Measurements from ENCODE around the gene MRGPRX2. TPM values are rescaled to one million over a fixed set of nuclear protein-coding genes. Genes with fewer than 3 reads are reported as not detected.
A peak's percentile ranks its signal among the peaks of the same experiment; 100 is the strongest.

Gene MRGPRX2
- total RNA-seq, 1 donor from 2014 or later = not detected

- peaks cover 35% of the 10 kb centered on the region for H3K27me3 Mint-ChIP-seq (ENCODE audit: low read depth)
- H3K4me1 Mint-ChIP-seq = no peaks in the 10 kb centered on the region
- H3K36me3 Mint-ChIP-seq (ENCODE audit: low read depth) = no peaks in the 10 kb centered on the region
- DNase-seq (ENCODE audit: low read depth, low spot score) = peak; percentile 83
- no peak overlapping the region for H3K27ac Mint-ChIP-seq (ENCODE audit: unreplicated experiment)
- H3K9me3 Mint-ChIP-seq = no peaks in the 10 kb centered on the region
- TF ChIP-seq, protein P1, sequence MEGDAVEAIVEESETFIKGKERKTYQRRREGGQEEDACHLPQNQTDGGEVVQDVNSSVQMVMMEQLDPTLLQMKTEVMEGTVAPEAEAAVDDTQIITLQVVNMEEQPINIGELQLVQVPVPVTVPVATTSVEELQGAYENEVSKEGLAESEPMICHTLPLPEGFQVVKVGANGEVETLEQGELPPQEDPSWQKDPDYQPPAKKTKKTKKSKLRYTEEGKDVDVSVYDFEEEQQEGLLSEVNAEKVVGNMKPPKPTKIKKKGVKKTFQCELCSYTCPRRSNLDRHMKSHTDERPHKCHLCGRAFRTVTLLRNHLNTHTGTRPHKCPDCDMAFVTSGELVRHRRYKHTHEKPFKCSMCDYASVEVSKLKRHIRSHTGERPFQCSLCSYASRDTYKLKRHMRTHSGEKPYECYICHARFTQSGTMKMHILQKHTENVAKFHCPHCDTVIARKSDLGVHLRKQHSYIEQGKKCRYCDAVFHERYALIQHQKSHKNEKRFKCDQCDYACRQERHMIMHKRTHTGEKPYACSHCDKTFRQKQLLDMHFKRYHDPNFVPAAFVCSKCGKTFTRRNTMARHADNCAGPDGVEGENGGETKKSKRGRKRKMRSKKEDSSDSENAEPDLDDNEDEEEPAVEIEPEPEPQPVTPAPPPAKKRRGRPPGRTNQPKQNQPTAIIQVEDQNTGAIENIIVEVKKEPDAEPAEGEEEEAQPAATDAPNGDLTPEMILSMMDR (conservative IDR thresholded peaks at IDR 0.05) = peak; percentile 96
- H3K4me3 Mint-ChIP-seq = no peak overlapping the region
Measured at GRCh38 chr11:19076744-19077589, 16.4 kb upstream of the MRGPRX2 start.

DNA sequence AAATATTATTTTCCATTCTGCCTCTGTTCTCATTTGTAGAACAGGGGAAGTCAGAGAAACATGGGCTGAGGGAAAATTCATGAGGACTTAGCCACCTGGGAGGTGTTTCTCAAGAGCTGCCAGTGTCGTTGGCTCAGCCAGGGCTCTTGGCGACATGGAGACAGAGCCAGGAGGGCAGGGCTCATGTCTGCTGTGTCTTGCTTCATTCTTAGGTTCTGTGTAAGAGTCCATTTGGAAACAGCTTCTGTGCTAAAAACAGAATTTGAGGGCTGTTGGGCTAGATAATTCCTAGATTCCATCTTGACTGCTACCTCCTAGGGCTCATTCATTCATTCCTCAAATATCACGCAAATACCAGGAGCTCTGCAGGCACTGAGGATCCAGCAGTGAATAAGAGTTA, 15.1 kb upstream of the MRGPRX2 start:
- H3K27me3 Mint-ChIP-seq (ENCODE audit: low read depth) = peaks cover 35% of the 10 kb centered on the region
- no peaks in the 10 kb centered on the region for H3K36me3 Mint-ChIP-seq (ENCODE audit: low read depth)
- TF ChIP-seq, protein P1 (conservative IDR thresholded peaks at IDR 0.05) = no peak
- H3K4me3 Mint-ChIP-seq = no peak overlapping the region
- H3K27ac Mint-ChIP-seq (ENCODE audit: unreplicated experiment) = no peak overlapping the region
- no peaks in the 10 kb centered on the region for H3K9me3 Mint-ChIP-seq
- DNase-seq (ENCODE audit: low read depth, low spot score) = no peak
- H3K4me1 Mint-ChIP-seq = peaks cover 4% of the 10 kb centered on the region

DNA sequence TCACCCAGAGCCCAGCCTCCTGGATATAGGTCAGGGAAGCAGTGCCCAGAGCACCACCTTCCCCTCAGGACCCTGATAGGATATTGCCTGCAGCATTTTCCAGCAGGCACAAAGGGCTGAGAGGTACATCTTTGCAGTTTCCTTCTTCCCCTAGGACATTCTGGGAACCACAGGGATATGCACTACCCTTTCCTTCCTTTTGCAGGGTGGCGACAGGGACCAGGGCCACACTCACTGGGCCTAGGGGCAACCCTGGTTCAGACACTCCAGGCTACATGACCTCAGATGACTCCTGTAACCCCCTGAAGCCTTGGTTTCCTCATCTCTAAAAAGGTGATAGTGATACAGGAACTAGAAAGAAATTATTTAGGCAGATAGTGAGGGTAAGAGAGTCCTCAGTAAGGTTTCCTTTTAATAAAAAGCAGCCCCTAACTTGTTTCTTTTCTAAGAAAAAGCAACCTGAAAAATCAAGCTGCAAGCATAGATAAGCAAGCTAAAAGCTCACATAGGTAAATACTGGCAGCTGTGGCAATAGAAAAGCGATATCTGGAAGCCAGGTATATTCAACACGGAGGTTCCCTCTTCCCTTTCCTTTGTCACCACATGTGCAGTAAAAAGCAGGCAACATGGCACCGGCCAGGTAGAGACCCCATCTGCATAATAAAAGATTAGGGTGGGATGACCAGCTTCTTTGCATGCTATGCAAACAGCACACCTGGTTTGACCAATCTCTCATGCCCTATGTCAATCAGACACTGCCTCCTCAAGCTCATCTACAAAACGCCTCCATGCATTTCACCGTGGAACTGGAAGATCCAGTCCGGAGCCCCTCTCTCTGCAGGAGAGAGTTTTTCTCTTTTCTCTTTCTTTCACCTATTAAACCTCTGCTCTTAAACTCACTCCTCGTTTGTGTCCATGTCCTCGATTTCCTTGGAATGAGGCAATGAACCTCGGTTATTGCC, 13.2 kb upstream of the MRGPRX2 start:
- TF ChIP-seq, protein P1 (conservative IDR thresholded peaks at IDR 0.05) = no peak
- no peak overlapping the region for H3K27ac Mint-ChIP-seq (ENCODE audit: unreplicated experiment)
- H3K4me3 Mint-ChIP-seq = no peak overlapping the region
- no peaks in the 10 kb centered on the region for H3K36me3 Mint-ChIP-seq (ENCODE audit: low read depth)
- no peak for DNase-seq (ENCODE audit: low read depth, low spot score)
- H3K27me3 Mint-ChIP-seq (ENCODE audit: low read depth) = peaks cover 38% of the 10 kb centered on the region
- peaks cover 4% of the 10 kb centered on the region for H3K4me1 Mint-ChIP-seq
- no peaks in the 10 kb centered on the region for H3K9me3 Mint-ChIP-seq

- TF ChIP-seq, protein P1 (conservative IDR thresholded peaks at IDR 0.05) = no peak
- no peak overlapping the region for H3K27ac Mint-ChIP-seq (ENCODE audit: unreplicated experiment)
- DNase-seq (ENCODE audit: low read depth, low spot score) = no peak
- H3K36me3 Mint-ChIP-seq (ENCODE audit: low read depth) = no peaks in the 10 kb centered on the region
- H3K27me3 Mint-ChIP-seq (ENCODE audit: low read depth) = peaks cover 36% of the 10 kb centered on the region
- H3K4me3 Mint-ChIP-seq = no peak overlapping the region
- H3K9me3 Mint-ChIP-seq = peaks cover 4% of the 10 kb centered on the region
- peaks cover 4% of the 10 kb centered on the region for H3K4me1 Mint-ChIP-seq
Measured at GRCh38 chr11:19072464-19072863, 11.9 kb upstream of the MRGPRX2 start.

DNA sequence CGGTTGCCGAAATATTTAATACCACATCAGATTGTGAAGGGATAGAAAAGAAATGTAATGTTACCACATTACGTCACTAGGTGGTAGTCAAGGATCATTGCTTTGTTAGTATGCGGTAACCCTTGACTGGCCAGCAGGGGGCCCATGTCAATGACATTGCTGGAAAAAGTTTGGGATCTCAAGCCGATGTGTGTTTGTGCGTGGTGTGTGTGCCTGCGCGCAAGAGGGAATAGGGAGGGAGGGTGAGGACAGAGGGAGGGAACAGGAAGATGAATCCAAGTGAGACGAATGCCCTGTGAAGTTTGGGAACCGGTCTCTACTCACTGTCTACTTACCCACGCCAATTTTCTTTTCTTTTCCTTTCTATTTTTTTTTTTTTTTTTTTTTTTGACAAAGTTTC, 10.7 kb upstream of the MRGPRX2 start:
- Mint-ChIP-seq H3K27ac (ENCODE audit: unreplicated experiment) (peak overlapping the region; percentile 48), H3K4me3 (no peak overlapping the region), H3K9me3 (peaks cover 4% of the 10 kb centered on the region), H3K27me3 (ENCODE audit: low read depth) (peaks cover 36% of the 10 kb centered on the region), H3K4me1 (peaks cover 4% of the 10 kb centered on the region), H3K36me3 (ENCODE audit: low read depth) (no peaks in the 10 kb centered on the region)
- DNase-seq (ENCODE audit: low read depth, low spot score) = peak; percentile 68
- TF ChIP-seq, protein P1 (conservative IDR thresholded peaks at IDR 0.05) = peak; percentile 99

All from neural crest cell (in vitro differentiated cells).